Endothelial cell of umbilical vein (primary cell): Measurements from ENCODE around the gene POLR1B. TPM values are rescaled to one million over a fixed set of nuclear protein-coding genes. Genes with fewer than 3 reads are reported as not detected.
"Not testable (repeated sequence)": the region's sequence is repeated elsewhere in the genome, so short reads cannot be mapped to it uniquely, and the experiment has no call there.

Experiments used
- BruUV-seq: library from RNA; stranded (reverse); fragments of 400-500 nt; replicated peaks from 2 replicates; lab custom pipeline; 2021; lab: Mats Ljungman, UMichigan
- CTCF ChIA-PET: fragments of 300-600, 350-600 bp; sonication (Branson Sonifier 250); formaldehyde crosslinking; loops from one replicate; lab custom pipeline; 2021; ENCODE audit warnings: antibody characterized with exemption, inconsistent platforms; lab: Charles Lee
- POLR2A ChIA-PET: fragments of 300-600, 350-600 bp; sonication (Branson Sonifier 250); formaldehyde crosslinking; loops from one replicate; lab custom pipeline; 2021; ENCODE audit warnings: antibody characterized with exemption, inconsistent platforms; lab: Charles Lee
- DNase-seq: peaks from one replicate; pipeline ENCODE4 v3.0.0-alpha.2; 2011; ENCODE audit warnings: low read depth, low spot score
- FAIRE-seq: peaks from 2 replicates; lab custom pipeline; 2011; peaks lifted over from hg19 to GRCh38; lab: Jason Lieb, UNC
- H2AFZ ChIP-seq: 2 replicates; pipeline ENCODE4 v1.6.0; 2012; ENCODE audit warnings: low read depth, low read length, control low read depth, inconsistent platforms
- H3K27ac ChIP-seq: 2 replicates; pipeline ENCODE4 v1.5.1; 2011; ENCODE audit warnings: low read depth, mild to moderate bottlenecking, control low read depth, low read length, moderate library complexity; ENCODE audit not compliant: insufficient read depth
- H3K27me3 ChIP-seq, 2 experiments: 2 replicates each; pipeline versions ENCODE4 v1.6.0 to v1.6.1; 2011; ENCODE audit warnings: low read length in 2 of 2, mixed read lengths in 1 of 2; ENCODE audit not compliant: control insufficient read depth in 2 of 2, insufficient read depth in 2 of 2
- H3K36me3 ChIP-seq, 2 experiments: 2 replicates in 1 of 2; 3 replicates in 1 of 2; pipeline ENCODE4 v1.5.1; 2011; ENCODE audit warnings: low read length in 2 of 2, mild to moderate bottlenecking in 1 of 2, moderate library complexity in 1 of 2; ENCODE audit not compliant: control insufficient read depth in 2 of 2, insufficient read depth in 2 of 2; ENCODE audit errors: extremely low read depth in 1 of 2
- H3K4me1 ChIP-seq: 3 replicates; pipeline ENCODE4 v1.5.1; 2011; ENCODE audit warnings: mild to moderate bottlenecking, low read length; ENCODE audit not compliant: control insufficient read depth, insufficient read depth; ENCODE audit errors: extremely low read depth
- H3K4me2 ChIP-seq: 2 replicates; pipeline ENCODE4 v1.6.1; 2011; ENCODE audit warnings: low read length, control low read depth, mixed read lengths; ENCODE audit not compliant: insufficient read depth
- H3K4me3 ChIP-seq, 3 experiments: fragments of 200-600 bp in 1 of 3; sonication (generic), shearing (Covaris generic) in 1 of 3; replicated peaks in 1 of 3; 2 replicates each; pipeline ENCODE4 v1.5.1; 2011 to 2016; ENCODE audit warnings: control low read depth in 3 of 3, low read length in 3 of 3, mild to moderate bottlenecking in 2 of 3, inconsistent platforms in 1 of 3, low read depth in 1 of 3, moderate library complexity in 1 of 3; ENCODE audit not compliant: insufficient read depth in 1 of 3
- H3K79me2 ChIP-seq: 2 replicates; pipeline ENCODE4 v1.6.0; 2012; ENCODE audit warnings: low read length, inconsistent platforms; ENCODE audit not compliant: control insufficient read depth, insufficient read depth
- H3K9ac ChIP-seq: replicated peaks from 2 replicates; pipeline ENCODE3; 2011; ENCODE audit warnings: low read length, control low read depth; ENCODE audit not compliant: insufficient read depth; ENCODE audit errors: extremely low read depth
- H3K9me1 ChIP-seq: replicated peaks from 3 replicates; pipeline ENCODE4 v1.6.0; 2011; ENCODE audit warnings: mild to moderate bottlenecking, low read length; ENCODE audit not compliant: control insufficient read depth, insufficient read depth; ENCODE audit errors: extremely low read depth
- H3K9me3 ChIP-seq: replicated peaks from 2 replicates; pipeline ENCODE4 v1.5.1; 2012; ENCODE audit warnings: low read length, inconsistent platforms; ENCODE audit not compliant: control insufficient read depth, insufficient read depth
- H4K20me1 ChIP-seq: replicated peaks from 2 replicates; pipeline ENCODE3; 2011; ENCODE audit warnings: mild to moderate bottlenecking, low read length; ENCODE audit not compliant: control insufficient read depth, insufficient read depth; ENCODE audit errors: extremely low read depth
- dilution Hi-C: fragments of 300-500 bp; cut with MboI; formaldehyde crosslinking; loops from one replicate; pipeline ENCODE4 v1.15.0; 2019; ENCODE audit warnings: low sequenced_read_pairs; ENCODE audit not compliant: extremely low pct_ligation_motif_present
- intact Hi-C: fragments of 100-400 bp; cut with micrococcal nuclease; formaldehyde crosslinking; loops from one replicate; pipeline ENCODE4 v1.10.0; 2022
- polyA plus RNA-seq, 4 experiments: library from polyadenylated mRNA; depleted of rRNA in 3 of 4; stranded (reverse) in 3 of 4; unstranded in 1 of 4; fragments of >200 nt; gene quantifications; 2 replicates each; pipeline versions ENCODE4 v1.2.1 to v1.2.3, GENCODE V29; 2011 to 2012; ENCODE audit warnings: missing spikeins in 1 of 4
- total RNA-seq: library from RNA; stranded (reverse); gene quantifications from 2 replicates; pipeline ENCODE4 v1.2.3, GENCODE V29; 2021
- TF ChIP-seq, protein P1 (sequence below), 2 donors: IDR thresholded peaks; 1 replicate in 1 of 2; 2 replicates in 1 of 2; pipeline ENCODE4 v1.5.1; 2011; ENCODE audit warnings: low read length in 2 of 2, mild to moderate bottlenecking in 2 of 2, moderate library complexity in 2 of 2, control low read depth in 1 of 2, inconsistent platforms in 1 of 2, low read depth in 1 of 2; ENCODE audit not compliant: insufficient read depth in 1 of 2; ENCODE audit errors: extremely low read depth in 1 of 2

Gene POLR1B
- total and polyA plus RNA-seq, 2 donors (not counting 3 experiments of a cell fraction or from before 2014, with no cell fraction given), result 12.2 to 28.9 TPM

DNA sequence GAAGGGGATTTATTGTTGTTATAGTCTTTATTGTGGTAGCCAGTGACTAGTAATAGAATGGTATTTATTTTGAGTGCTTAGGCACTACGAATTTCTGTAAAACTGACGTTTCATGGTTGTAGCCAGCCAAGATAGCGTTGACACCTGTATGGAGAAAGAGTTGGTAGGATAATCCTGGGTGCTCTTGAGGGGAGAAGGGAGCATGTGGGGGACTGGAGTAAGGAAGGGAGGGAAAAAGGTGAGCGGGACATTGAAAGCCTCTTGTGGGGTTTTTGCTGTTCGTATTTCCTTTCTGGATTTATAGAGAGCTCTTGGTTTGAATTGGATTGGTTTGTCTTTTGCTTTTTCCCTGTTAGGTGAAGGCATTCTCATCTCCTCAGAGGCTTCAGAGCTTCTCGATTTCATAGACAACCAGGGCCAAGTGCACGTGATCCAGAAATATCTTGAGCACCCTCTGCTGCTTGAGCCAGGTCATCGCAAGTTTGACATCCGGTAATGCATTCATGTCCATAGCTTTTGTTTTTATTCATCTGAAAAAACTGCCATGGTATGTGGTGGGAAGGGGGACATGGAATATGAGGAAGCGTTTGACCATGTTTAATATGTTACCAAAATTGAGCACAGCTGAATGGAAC lies 41.3 kb upstream of the POLR1B start:
- H4K20me1 ChIP-seq, BruUV-seq, H3K27me3 ChIP-seq, H2AFZ ChIP-seq, H3K4me3 ChIP-seq, H3K79me2 ChIP-seq, H3K9ac ChIP-seq, POLR2A ChIA-PET, H3K27ac ChIP-seq, H3K9me1 ChIP-seq, H3K4me2 ChIP-seq, H3K36me3 ChIP-seq, H3K9me3 ChIP-seq, dilution Hi-C loops, H3K4me1 ChIP-seq, FAIRE-seq: not testable (repeated sequence)
- DNase-seq, result peak; percentile 64
- CTCF ChIA-PET, result interaction anchor here (0.6 to 1.1 kb wide), 10 partner anchors 9 to 241 kb away, joined by 3 to 20 read pairs (median 4); no protein-coding TSS in a partner anchor
- TF ChIP-seq, protein P1, sequence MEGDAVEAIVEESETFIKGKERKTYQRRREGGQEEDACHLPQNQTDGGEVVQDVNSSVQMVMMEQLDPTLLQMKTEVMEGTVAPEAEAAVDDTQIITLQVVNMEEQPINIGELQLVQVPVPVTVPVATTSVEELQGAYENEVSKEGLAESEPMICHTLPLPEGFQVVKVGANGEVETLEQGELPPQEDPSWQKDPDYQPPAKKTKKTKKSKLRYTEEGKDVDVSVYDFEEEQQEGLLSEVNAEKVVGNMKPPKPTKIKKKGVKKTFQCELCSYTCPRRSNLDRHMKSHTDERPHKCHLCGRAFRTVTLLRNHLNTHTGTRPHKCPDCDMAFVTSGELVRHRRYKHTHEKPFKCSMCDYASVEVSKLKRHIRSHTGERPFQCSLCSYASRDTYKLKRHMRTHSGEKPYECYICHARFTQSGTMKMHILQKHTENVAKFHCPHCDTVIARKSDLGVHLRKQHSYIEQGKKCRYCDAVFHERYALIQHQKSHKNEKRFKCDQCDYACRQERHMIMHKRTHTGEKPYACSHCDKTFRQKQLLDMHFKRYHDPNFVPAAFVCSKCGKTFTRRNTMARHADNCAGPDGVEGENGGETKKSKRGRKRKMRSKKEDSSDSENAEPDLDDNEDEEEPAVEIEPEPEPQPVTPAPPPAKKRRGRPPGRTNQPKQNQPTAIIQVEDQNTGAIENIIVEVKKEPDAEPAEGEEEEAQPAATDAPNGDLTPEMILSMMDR (IDR thresholded peaks at IDR 0.05; ENCODE audit: extremely low read depth in 1 of 2, insufficient read depth in 1 of 2, low read depth in 1 of 2, low read length in 2 of 2), result peak; percentile 6 to 13
- intact Hi-C loops, result loop anchor here (5.0 kb wide), 1 partner anchor 379 kb away; no protein-coding TSS in a partner anchor

DNA sequence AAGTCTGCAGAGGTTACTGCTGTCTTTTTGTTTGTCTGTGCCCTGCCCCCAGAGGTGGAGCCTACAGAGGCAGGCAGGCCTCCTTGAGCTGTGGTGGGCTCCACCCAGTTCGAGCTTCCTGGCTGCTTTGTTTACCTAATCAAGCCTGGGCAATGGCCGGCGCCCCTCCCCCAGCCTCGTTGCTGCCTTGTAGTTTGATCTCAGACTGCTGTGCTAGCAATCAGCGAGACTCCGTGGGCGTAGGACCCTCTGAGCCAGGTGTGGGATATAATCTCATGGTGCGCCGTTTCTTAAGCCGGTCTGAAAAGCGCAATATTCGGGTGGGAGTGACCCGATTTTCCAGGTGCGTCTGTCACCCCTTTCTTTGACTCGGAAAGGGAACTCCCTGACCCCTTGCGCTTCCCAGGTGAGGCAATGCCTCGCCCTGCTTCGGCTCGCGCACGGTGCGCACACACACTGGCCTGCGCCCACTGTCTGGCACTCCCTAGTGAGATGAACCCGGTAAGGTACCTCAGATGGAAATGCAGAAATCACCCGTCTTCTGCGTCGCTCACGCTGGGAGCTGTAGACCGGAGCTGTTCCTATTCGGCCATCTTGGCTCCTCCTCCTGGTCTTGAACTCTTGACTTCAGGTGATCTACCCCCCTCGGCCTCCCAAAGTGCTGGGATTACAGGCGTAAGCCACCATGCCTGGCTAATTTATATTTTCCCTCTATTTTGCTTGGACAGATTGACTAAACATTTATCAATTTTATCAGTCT lies 32.8 kb upstream of the POLR1B start:
- H2AFZ ChIP-seq, H3K4me2 ChIP-seq, H3K79me2 ChIP-seq, DNase-seq, BruUV-seq, H3K27me3 ChIP-seq, H3K9me3 ChIP-seq, H3K36me3 ChIP-seq, dilution Hi-C loops, H3K9me1 ChIP-seq, H4K20me1 ChIP-seq, H3K4me3 ChIP-seq, POLR2A ChIA-PET, H3K27ac ChIP-seq, H3K9ac ChIP-seq, FAIRE-seq, H3K4me1 ChIP-seq, intact Hi-C loops: not testable (repeated sequence)
- CTCF ChIA-PET, result interaction anchor here (0.9 to 1.1 kb wide), 2 partner anchors 9 to 11 kb away, joined by 4 to 5 read pairs; no protein-coding TSS in a partner anchor
